ENCODE results near the gene HAO2.

The HAO2 gene

DNA sequence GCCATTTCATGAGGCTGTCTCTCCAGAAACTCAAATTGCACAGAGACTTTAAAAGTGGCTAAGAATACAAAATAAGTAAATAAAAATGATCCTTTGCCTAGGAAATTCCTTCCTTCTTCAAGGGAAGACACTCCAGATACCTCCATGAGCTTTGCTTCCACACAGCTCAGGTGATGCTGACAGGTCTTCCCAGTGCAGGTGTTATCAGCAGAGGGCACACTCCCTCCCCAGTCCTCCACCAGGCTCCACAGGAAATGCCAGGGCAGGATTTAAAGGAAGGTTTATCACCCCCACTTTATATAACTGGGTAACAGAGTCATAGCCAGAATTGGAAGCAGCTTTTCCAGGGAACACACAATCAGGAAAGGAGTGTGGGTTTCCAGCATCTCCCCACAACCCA lies 52.1 kb downstream of the HAO2 start:
- no peaks in the 10 kb centered on the region for H3K36me3 ChIP-seq (ENCODE audit: insufficient read depth, low read length)
- H4K20me1 ChIP-seq (ENCODE audit: insufficient read depth, low read length): no peaks in the 10 kb centered on the region
- H3K4me3 ChIP-seq (ENCODE audit: low read depth in 1 of 2, low read length in 2 of 2): no peak overlapping the region
- DNase-seq (no peak), ATAC-seq (ENCODE audit: insufficient read depth, low read depth) (no peak)
- no peaks in the 10 kb centered on the region for H3K9me3 ChIP-seq (ENCODE audit: insufficient read depth, low read length, severe bottlenecking)
- peaks cover 3% of the 10 kb centered on the region for H3K27me3 ChIP-seq (ENCODE audit: insufficient read depth, low read length, poor library complexity)
- H3K4me1 ChIP-seq (ENCODE audit: insufficient read depth, low read length): no peaks in the 10 kb centered on the region
- H3K27ac ChIP-seq (ENCODE audit: low read length): no peak overlapping the region
- no peak overlapping the region for H3K9ac ChIP-seq (ENCODE audit: low read depth, low read length)
- H2AFZ ChIP-seq (ENCODE audit: low read depth, low read length): no peak overlapping the region
- H3K79me2 ChIP-seq (ENCODE audit: insufficient read depth, low read length): no peaks in the 10 kb centered on the region
- TF ChIP-seq, protein P1, sequence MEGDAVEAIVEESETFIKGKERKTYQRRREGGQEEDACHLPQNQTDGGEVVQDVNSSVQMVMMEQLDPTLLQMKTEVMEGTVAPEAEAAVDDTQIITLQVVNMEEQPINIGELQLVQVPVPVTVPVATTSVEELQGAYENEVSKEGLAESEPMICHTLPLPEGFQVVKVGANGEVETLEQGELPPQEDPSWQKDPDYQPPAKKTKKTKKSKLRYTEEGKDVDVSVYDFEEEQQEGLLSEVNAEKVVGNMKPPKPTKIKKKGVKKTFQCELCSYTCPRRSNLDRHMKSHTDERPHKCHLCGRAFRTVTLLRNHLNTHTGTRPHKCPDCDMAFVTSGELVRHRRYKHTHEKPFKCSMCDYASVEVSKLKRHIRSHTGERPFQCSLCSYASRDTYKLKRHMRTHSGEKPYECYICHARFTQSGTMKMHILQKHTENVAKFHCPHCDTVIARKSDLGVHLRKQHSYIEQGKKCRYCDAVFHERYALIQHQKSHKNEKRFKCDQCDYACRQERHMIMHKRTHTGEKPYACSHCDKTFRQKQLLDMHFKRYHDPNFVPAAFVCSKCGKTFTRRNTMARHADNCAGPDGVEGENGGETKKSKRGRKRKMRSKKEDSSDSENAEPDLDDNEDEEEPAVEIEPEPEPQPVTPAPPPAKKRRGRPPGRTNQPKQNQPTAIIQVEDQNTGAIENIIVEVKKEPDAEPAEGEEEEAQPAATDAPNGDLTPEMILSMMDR (IDR thresholded peaks at IDR 0.05; ENCODE audit: borderline replicate concordance, extremely low read depth, low read length, poor library complexity, severe bottlenecking): no peak
- TF ChIP-seq EZH2 (IDR thresholded peaks at IDR 0.05; ENCODE audit: borderline replicate concordance, low read depth, low read length, severe bottlenecking): no peak
- H3K4me2 ChIP-seq (ENCODE audit: insufficient read depth, low read length): no peak overlapping the region

- H3K79me2 ChIP-seq (ENCODE audit: insufficient read depth, low read length): no peaks in the 10 kb centered on the region
- no peaks in the 10 kb centered on the region for H3K9me3 ChIP-seq (ENCODE audit: insufficient read depth, low read length, severe bottlenecking)
- TF ChIP-seq EZH2 (IDR thresholded peaks at IDR 0.05; ENCODE audit: borderline replicate concordance, low read depth, low read length, severe bottlenecking): no peak
- TF ChIP-seq, protein P1 (IDR thresholded peaks at IDR 0.05; ENCODE audit: borderline replicate concordance, extremely low read depth, low read length, poor library complexity, severe bottlenecking): no peak
- DNase-seq (no peak), ATAC-seq (ENCODE audit: insufficient read depth, low read depth) (no peak)
- H3K27ac ChIP-seq (ENCODE audit: low read length): no peak overlapping the region
- no peaks in the 10 kb centered on the region for H4K20me1 ChIP-seq (ENCODE audit: insufficient read depth, low read length)
- H3K4me2 ChIP-seq (ENCODE audit: insufficient read depth, low read length): no peak overlapping the region
- no peak overlapping the region for H2AFZ ChIP-seq (ENCODE audit: low read depth, low read length)
- no peak overlapping the region for H3K4me3 ChIP-seq (ENCODE audit: low read depth in 1 of 2, low read length in 2 of 2)
- H3K4me1 ChIP-seq (ENCODE audit: insufficient read depth, low read length): no peaks in the 10 kb centered on the region
- peaks cover 3% of the 10 kb centered on the region for H3K27me3 ChIP-seq (ENCODE audit: insufficient read depth, low read length, poor library complexity)
- H3K9ac ChIP-seq (ENCODE audit: low read depth, low read length): no peak overlapping the region
- H3K36me3 ChIP-seq (ENCODE audit: insufficient read depth, low read length): no peaks in the 10 kb centered on the region
Measured at GRCh38 chr1:119422631-119423030, 54.0 kb downstream of the HAO2 start.

DNA sequence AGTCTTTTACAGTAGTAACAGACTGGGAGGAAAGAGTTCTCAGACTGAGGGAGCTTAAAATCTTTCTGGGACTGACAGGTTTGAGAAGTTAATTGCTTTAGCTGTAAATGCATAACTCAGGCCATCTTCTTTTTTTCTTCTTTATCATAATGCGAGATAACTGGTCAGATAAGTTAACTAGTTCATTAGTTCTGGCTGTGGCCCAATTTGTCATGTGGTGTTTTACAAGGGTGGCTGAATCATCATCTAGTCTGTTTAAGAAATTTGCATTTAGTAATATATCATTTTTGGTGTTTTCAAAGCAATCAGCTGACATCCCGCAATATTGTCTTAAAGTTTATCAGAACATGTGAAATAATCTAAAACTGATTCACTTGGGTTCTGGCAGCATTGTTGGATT lies 60.4 kb downstream of the HAO2 start:
- Histone ChIP-seq H3K4me1 (ENCODE audit: insufficient read depth, low read length) (no peaks in the 10 kb centered on the region), H2AFZ (ENCODE audit: low read depth, low read length) (no peak overlapping the region), H3K9me3 (ENCODE audit: insufficient read depth, low read length, severe bottlenecking) (no peaks in the 10 kb centered on the region), H3K9ac (ENCODE audit: low read depth, low read length) (no peak overlapping the region), H3K4me3 (ENCODE audit: low read depth in 1 of 2, low read length in 2 of 2) (no peak overlapping the region), H3K27ac (ENCODE audit: low read length) (no peak overlapping the region), H3K27me3 (ENCODE audit: insufficient read depth, low read length, poor library complexity) (peaks cover 23% of the 10 kb centered on the region), H3K4me2 (ENCODE audit: insufficient read depth, low read length) (no peak overlapping the region), H3K36me3 (ENCODE audit: insufficient read depth, low read length) (no peaks in the 10 kb centered on the region), H3K79me2 (ENCODE audit: insufficient read depth, low read length) (no peaks in the 10 kb centered on the region), H4K20me1 (ENCODE audit: insufficient read depth, low read length) (no peaks in the 10 kb centered on the region)
- no peak for TF ChIP-seq EZH2 (IDR thresholded peaks at IDR 0.05; ENCODE audit: borderline replicate concordance, low read depth, low read length, severe bottlenecking)
- TF ChIP-seq, protein P1 (IDR thresholded peaks at IDR 0.05; ENCODE audit: borderline replicate concordance, extremely low read depth, low read length, poor library complexity, severe bottlenecking): no peak
- DNase-seq: no peak
- no peak for ATAC-seq (ENCODE audit: insufficient read depth, low read depth)

- H3K4me3 ChIP-seq (ENCODE audit: low read depth in 1 of 2, low read length in 2 of 2): no peak overlapping the region
- no peaks in the 10 kb centered on the region for H4K20me1 ChIP-seq (ENCODE audit: insufficient read depth, low read length)
- H3K27ac ChIP-seq (ENCODE audit: low read length): no peak overlapping the region
- H3K4me1 ChIP-seq (ENCODE audit: insufficient read depth, low read length): no peaks in the 10 kb centered on the region
- H3K4me2 ChIP-seq (ENCODE audit: insufficient read depth, low read length): no peak overlapping the region
- peaks cover 23% of the 10 kb centered on the region for H3K27me3 ChIP-seq (ENCODE audit: insufficient read depth, low read length, poor library complexity)
- no peak overlapping the region for H2AFZ ChIP-seq (ENCODE audit: low read depth, low read length)
- H3K36me3 ChIP-seq (ENCODE audit: insufficient read depth, low read length): no peaks in the 10 kb centered on the region
- no peak overlapping the region for H3K9ac ChIP-seq (ENCODE audit: low read depth, low read length)
- TF ChIP-seq EZH2 (IDR thresholded peaks at IDR 0.05; ENCODE audit: borderline replicate concordance, low read depth, low read length, severe bottlenecking): no peak
- TF ChIP-seq, protein P1 (IDR thresholded peaks at IDR 0.05; ENCODE audit: borderline replicate concordance, extremely low read depth, low read length, poor library complexity, severe bottlenecking): no peak
- no peaks in the 10 kb centered on the region for H3K79me2 ChIP-seq (ENCODE audit: insufficient read depth, low read length)
- DNase-seq: no peak
- no peaks in the 10 kb centered on the region for H3K9me3 ChIP-seq (ENCODE audit: insufficient read depth, low read length, severe bottlenecking)
- no peak for ATAC-seq (ENCODE audit: insufficient read depth, low read depth)
Measured at GRCh38 chr1:119429687-119430086, 61.1 kb downstream of the HAO2 start.
